H1 (cell line): ENCODE measurements around the gene WDR31. TPM values are rescaled to one million over a fixed set of nuclear protein-coding genes. Genes with fewer than 3 reads are reported as not detected.

Experiments used
- BRCA1 ChIP-seq: IDR thresholded peaks from 2 replicates; pipeline ENCODE4 v1.6.1; 2012; ENCODE audit warnings: low read depth, low read length, improper control_type of control experiment
- EP300 ChIP-seq, 2 experiments: IDR thresholded peaks; 1 replicate in 1 of 2; 2 replicates in 1 of 2; pipeline ENCODE4 v1.6.1; 2011 to 2012; ENCODE audit warnings: low read depth in 2 of 2, low read length in 2 of 2, mild to moderate bottlenecking in 2 of 2, borderline replicate concordance in 1 of 2, inconsistent platforms in 1 of 2, moderate library complexity in 1 of 2
- FOSL1 ChIP-seq: IDR thresholded peaks from 2 replicates; pipeline ENCODE4 v1.6.1; 2011; ENCODE audit warnings: mild to moderate bottlenecking, low read depth, low read length, moderate library complexity; ENCODE audit not compliant: insufficient read depth
- NANOG ChIP-seq: IDR thresholded peaks from 2 replicates; pipeline ENCODE4 v1.6.1; 2011; ENCODE audit warnings: low read length, low read depth, mild to moderate bottlenecking, inconsistent platforms; ENCODE audit not compliant: insufficient read depth, poor library complexity, severe bottlenecking
- POU5F1 ChIP-seq: IDR thresholded peaks from 2 replicates; pipeline ENCODE4 v1.6.1; 2011; ENCODE audit warnings: low read depth, mild to moderate bottlenecking, low read length, moderate library complexity
- RAD21 ChIP-seq, 2 experiments: IDR thresholded peaks in 1 of 2; conservative IDR thresholded peaks in 1 of 2; 2 replicates each; pipeline ENCODE4 v1.6.1; 2011; ENCODE audit warnings: low read depth in 2 of 2, low read length in 2 of 2, improper control_type of control experiment in 1 of 2, inconsistent platforms in 1 of 2, mild to moderate bottlenecking in 1 of 2, moderate library complexity in 1 of 2
- TAF7 ChIP-seq: optimal IDR thresholded peaks from 2 replicates; pipeline ENCODE3; 2011; ENCODE audit warnings: low read depth, mild to moderate bottlenecking, inconsistent platforms, low read length, moderate library complexity, borderline replicate concordance
- polyA plus RNA-seq, 7 experiments: library from polyadenylated mRNA; depleted of rRNA in 3 of 7; stranded (reverse) in 5 of 7; unstranded in 2 of 7; fragments of >200 nt in 5 of 7; fragments of 200-250 nt in 2 of 7; gene quantifications; 1 replicate in 5 of 7; 2 replicates in 1 of 7; 4 replicates in 1 of 7; pipeline versions ENCODE4 v1.2.1 to v1.2.3, GENCODE V29; 2011 to 2013; ENCODE audit warnings: missing spikeins in 2 of 7, mixed read lengths in 2 of 7
- total RNA-seq: library from RNA; stranded (reverse); fragmentation: NEBNext Ultra II Directional; extraction: Animal tissue kit (Norgen Biotek cat#: 25700); gene quantifications from 2 replicates; pipeline ENCODE4 v1.2.1, GENCODE V29; 2021
- TF ChIP-seq, protein P1 (sequence below): IDR thresholded peaks from 2 replicates; pipeline ENCODE4 v1.6.1; 2012; ENCODE audit warnings: inconsistent platforms
- TF ChIP-seq, protein P2 (sequence below): IDR thresholded peaks from 2 replicates; pipeline ENCODE4 v1.6.1; 2012; ENCODE audit warnings: low read length, inconsistent platforms

The WDR31 gene
- total and polyA plus RNA-seq, 2 of the 8 experiments (the other 6 are each of a cell fraction or from before 2014, with no cell fraction given), result 0.27 to 0.28 TPM

DNA sequence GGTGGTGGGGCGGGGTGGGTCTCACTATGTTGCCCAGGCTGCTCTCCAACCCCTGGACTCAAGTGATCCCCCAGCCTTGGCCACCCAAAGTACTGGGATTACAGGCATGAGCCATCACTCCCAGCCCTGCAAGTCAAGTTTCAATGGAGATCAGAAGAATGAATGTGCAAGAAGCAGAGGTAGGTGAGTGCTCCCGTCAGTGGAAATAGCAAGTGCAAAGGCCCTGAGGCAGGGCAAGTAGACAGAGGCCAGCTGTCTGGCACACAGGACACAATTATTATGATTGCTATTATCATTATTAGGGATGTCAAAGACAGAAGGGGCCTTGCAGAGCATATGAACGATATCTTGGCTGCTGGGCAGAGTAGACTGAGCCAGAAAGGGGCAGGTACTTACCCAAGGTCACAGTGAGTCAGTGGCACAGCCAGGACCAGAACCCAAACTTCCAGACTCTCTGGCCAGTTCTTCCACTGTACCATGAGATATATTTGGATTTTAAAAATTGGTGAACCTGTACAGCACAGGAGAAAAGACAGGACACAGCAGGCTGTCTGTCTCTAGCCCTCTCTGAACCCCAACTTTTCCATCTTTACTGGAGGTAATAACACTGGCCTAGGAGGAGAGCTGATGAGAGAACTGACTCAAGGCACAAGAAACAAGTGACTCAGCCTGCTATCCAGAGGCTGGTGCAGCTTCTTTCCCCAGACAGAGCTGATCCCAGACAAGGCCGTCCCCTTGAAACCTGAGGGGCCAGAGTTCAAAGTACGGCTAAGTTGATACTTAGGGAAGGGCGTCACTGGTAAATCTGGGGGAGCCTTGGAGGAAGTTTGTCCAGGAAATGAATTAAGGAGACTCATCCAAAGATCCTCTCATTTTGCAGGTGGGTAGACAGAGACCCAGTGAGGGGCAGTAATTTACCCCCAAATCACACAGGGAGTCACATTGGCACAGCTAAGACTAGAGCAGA lies 35.3 kb upstream of the WDR31 start (continued):
- TF ChIP-seq NANOG (no peak), RAD21 (IDR thresholded peaks at IDR 0.05 in 1 of 2, conservative IDR thresholded peaks at IDR 0.05 in 1 of 2; ENCODE audit: low read depth in 2 of 2, low read length in 2 of 2) (no peak), EP300 (IDR thresholded peaks at IDR 0.05; ENCODE audit: borderline replicate concordance in 1 of 2, low read depth in 2 of 2, low read length in 2 of 2) (no peak), BRCA1 (no peak), FOSL1 (no peak), TAF7 (no peak), POU5F1 (no peak)
- TF ChIP-seq, protein P1, sequence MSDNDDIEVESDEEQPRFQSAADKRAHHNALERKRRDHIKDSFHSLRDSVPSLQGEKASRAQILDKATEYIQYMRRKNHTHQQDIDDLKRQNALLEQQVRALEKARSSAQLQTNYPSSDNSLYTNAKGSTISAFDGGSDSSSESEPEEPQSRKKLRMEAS, result no peak
- TF ChIP-seq, protein P2, sequence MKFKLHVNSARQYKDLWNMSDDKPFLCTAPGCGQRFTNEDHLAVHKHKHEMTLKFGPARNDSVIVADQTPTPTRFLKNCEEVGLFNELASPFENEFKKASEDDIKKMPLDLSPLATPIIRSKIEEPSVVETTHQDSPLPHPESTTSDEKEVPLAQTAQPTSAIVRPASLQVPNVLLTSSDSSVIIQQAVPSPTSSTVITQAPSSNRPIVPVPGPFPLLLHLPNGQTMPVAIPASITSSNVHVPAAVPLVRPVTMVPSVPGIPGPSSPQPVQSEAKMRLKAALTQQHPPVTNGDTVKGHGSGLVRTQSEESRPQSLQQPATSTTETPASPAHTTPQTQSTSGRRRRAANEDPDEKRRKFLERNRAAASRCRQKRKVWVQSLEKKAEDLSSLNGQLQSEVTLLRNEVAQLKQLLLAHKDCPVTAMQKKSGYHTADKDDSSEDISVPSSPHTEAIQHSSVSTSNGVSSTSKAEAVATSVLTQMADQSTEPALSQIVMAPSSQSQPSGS, result no peak
